ENCODE measurements around the gene REXO2.

Gene REXO2

GRCh38 chr11:114496915-114497314 lies 57.6 kb downstream of the REXO2 start:
- Histone ChIP-seq H3K36me3 (ENCODE audit: control insufficient read depth, insufficient read depth, low read length) (no peaks in the 10 kb centered on the region), H3K4me1 (ENCODE audit: control insufficient read depth, insufficient read depth, low read length) (no peaks in the 10 kb centered on the region), H3K9me3 (ENCODE audit: control insufficient read depth, low read length) (no peaks in the 10 kb centered on the region), H3K27me3 (ENCODE audit: control insufficient read depth, insufficient read depth, low read length) (no peaks in the 10 kb centered on the region), H3K9ac (ENCODE audit: low read length) (no peak overlapping the region), H3K4me3 (ENCODE audit: low read length) (no peak overlapping the region)

DNA sequence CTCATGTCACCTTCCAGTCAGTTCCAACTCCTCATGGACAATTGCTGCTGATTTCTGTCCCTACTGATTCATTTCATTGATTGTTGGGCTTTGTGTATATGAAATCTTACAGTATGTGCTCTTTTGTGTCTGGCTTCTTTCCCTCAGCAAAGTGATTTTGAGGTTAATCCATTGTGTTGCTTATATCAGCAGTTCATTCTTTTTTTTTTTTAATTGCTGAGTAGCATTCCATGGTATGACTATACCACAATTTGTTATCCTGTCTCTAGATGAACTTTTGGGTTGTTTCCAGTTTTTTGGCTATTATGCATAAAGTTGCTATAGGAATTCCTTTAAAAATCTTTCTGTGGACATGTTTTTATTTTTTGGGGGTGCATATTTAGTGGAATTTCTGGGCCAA lies 60.5 kb downstream of the REXO2 start:
- Histone ChIP-seq H3K4me3 (ENCODE audit: low read length) (no peak overlapping the region), H3K9ac (ENCODE audit: low read length) (no peak overlapping the region), H3K27me3 (ENCODE audit: control insufficient read depth, insufficient read depth, low read length) (no peaks in the 10 kb centered on the region), H3K36me3 (ENCODE audit: control insufficient read depth, insufficient read depth, low read length) (no peaks in the 10 kb centered on the region), H3K9me3 (ENCODE audit: control insufficient read depth, low read length) (no peaks in the 10 kb centered on the region), H3K4me1 (ENCODE audit: control insufficient read depth, insufficient read depth, low read length) (no peaks in the 10 kb centered on the region)
